GM12874 (cell line): ENCODE measurements around the gene NALF2.
A peak's percentile ranks its signal among the peaks of the same experiment; 100 is the strongest.

Experiments
- TF ChIP-seq, protein P1 (sequence below): IDR thresholded peaks from 2 replicates; pipeline ENCODE4 v1.5.1; 2011; ENCODE audit warnings: low read depth, mild to moderate bottlenecking, control low read depth, low read length, moderate library complexity; ENCODE audit not compliant: insufficient read depth

The NALF2 gene

DNA sequence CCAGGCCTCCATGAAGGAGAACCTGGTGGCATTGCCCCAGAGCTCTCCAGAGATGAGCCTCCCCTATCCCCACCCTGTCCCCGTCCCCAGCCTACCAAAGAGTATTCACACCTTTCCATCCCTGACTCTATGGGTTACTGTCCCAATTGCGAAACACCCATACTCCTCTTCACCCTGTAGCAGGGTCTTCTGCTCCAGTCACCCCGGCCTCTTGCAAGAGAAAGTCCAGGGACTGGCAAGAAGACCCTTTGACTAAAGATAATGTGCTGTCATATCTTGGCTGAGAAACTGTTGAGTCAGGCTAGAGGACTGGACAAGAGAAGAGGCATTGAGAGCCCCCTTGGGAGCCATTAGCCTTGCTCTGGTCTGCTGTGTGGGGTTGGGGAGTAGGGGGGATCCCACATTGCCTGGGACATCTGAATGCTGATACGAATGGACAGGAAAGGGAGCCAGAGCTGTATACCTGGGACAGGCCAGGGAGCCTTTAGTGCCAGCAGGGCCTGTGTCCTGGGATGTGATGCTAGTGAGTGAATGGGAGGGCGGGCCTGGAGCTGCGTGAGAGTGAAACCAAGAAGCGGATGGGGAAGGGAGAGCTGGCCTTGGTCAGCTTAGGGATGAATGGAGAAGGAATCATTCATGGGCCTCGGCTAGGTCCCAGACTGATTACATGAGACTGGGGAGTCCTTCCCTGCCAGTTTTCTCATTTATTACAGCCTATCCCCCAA lies 27.1 kb downstream of the NALF2 start:
- TF ChIP-seq, protein P1, sequence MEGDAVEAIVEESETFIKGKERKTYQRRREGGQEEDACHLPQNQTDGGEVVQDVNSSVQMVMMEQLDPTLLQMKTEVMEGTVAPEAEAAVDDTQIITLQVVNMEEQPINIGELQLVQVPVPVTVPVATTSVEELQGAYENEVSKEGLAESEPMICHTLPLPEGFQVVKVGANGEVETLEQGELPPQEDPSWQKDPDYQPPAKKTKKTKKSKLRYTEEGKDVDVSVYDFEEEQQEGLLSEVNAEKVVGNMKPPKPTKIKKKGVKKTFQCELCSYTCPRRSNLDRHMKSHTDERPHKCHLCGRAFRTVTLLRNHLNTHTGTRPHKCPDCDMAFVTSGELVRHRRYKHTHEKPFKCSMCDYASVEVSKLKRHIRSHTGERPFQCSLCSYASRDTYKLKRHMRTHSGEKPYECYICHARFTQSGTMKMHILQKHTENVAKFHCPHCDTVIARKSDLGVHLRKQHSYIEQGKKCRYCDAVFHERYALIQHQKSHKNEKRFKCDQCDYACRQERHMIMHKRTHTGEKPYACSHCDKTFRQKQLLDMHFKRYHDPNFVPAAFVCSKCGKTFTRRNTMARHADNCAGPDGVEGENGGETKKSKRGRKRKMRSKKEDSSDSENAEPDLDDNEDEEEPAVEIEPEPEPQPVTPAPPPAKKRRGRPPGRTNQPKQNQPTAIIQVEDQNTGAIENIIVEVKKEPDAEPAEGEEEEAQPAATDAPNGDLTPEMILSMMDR = no peak

DNA sequence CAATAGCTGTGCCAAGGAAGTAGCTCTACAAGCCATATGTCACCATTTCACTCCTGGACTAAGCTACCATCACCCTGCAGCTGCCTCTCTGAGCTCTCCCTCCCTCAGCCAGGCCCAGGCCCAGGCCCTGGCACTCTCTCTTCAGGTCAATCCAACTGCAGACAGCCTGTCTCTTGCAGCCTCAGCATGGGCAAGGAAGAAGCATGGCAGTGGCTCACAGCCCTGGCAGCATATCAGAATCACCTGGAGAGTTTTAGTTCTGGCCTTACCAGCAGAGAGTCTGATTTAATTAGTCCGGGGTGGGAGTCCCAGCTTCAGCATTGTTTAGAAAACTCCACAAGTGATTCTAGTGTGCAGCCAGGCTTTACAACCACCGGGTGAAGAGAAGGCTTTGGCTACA lies 31.5 kb downstream of the NALF2 start:
- TF ChIP-seq, protein P1 = no peak

DNA sequence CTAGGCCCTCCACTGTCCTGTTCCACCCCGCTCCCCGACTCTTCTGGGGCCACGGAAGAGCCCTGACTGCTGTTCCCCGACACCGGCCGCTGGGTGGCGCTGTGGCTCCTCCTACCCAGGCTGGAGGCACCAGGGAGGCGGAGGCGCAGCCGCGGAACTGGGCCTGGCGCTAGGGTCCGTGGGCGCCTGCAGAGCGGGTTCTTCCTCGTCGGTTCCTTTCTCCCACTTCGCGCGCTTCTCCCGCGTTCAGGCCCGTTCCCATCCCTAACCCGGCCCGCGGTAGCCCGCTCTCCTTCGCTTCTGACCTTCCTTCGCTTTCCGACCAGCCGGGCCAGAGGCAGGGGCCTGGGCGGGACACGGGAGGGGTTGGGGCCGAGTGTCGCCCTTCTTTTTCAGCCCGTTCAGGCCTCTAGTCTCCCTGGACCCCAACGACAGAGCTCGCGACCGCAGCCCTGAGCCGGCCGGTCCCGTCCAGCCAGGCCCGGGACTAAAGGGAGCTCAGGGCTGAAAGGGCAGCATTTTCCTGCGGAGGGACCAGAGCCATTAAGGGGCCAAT lies 34.3 kb downstream of the NALF2 start:
- TF ChIP-seq, protein P1 = peak; percentile 70

DNA sequence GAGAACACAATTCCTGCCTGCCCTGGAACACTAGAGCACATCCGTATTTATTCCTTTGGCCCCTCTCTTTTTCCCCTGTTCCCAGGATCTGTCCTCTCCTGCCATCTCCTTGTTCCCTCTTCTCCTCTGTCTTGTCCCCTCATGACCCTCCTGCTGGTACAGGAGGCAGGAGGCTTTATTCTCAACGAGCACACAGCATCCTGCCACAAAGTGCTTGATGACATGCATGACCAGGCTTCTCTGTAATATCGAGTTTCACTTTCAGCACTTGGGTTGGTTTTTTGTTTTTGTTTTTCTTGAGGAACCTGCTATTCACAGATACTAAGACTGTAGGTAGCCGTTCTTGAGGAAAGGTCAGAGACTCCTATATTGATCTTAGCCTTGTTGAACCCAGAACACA lies 35.3 kb downstream of the NALF2 start:
- TF ChIP-seq, protein P1 = no peak

DNA sequence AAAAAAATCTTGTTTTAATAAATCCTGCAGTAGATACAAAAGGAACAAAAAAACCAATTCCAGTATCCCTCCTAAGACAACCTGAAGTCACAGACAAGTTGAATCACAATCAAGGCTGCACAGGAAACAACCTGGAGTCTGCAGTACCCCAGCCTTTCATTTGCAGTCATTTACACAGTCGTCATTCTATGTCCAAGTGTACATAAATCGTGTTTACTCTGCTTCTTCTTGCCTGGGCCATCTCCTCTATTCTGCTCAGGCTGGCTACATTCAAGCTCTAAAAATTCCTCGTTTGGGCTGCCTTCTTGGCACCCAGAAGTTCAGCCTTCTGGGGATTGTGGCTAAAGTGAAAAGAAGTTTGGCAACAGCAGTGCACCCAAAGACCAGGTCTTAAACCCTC lies 37.8 kb downstream of the NALF2 start:
- TF ChIP-seq, protein P1 = no peak

DNA sequence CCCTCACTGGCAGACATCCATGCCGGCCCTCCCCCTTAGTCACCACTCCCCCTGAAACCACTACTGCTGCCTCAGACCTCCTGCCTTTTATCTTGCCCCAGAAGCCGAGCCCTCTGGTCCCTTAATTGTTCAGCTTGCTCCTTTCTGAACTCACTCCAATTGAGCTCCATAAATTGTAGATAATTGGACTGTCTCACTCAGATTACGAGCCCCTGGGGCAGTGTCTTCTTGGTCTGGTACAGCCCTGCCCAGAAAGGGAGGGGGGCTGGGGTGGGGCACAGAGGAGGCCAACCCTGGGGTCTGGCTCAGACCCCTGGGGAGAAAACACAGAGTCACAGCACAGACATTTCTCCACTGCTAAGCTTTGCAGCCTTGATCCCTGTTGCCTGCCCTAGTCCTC lies 39.4 kb downstream of the NALF2 start:
- TF ChIP-seq, protein P1 = no peak

DNA sequence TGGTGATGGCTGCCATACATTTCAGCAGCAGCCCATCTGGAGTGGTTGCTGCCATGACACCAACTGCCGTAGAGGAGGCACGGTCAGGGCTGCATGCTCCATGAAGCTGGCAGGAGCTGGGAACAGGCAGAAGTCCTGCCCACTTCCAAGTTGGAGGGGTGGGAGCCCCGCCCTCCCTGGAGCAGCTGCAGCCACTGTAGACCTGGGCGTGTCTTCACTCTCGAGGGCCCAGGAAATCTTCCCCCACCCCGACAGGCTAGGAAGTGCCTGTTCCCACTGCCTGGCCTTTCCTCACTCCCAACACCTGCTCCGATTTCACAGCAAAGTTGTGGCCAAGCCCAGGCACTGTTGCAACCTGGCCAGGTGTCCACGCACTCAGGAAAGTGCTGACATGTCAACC lies 42.3 kb downstream of the NALF2 start:
- TF ChIP-seq, protein P1 = no peak
